Activated CD8-positive, alpha-beta memory T cell treated with anti-CD3 and anti-CD28 coated beads, Interleukin-2, amount 50 U/mL, for 1 hour (primary cell): ENCODE measurements around the gene SLC1A2.

Experiments used
- DNase-seq: peaks from one replicate; pipeline ENCODE4 v3.0.0-alpha.2; 2020; ENCODE audit errors: extremely low read depth

Gene SLC1A2

GRCh38 chr11:35419184-35419829, at the start of gene SLC1A2:
SLC1A2 (minus strand) TSS chr11:35419558; CDS start chr11:35418966, 592 bp downstream.
- DNase-seq, result no peak

DNA sequence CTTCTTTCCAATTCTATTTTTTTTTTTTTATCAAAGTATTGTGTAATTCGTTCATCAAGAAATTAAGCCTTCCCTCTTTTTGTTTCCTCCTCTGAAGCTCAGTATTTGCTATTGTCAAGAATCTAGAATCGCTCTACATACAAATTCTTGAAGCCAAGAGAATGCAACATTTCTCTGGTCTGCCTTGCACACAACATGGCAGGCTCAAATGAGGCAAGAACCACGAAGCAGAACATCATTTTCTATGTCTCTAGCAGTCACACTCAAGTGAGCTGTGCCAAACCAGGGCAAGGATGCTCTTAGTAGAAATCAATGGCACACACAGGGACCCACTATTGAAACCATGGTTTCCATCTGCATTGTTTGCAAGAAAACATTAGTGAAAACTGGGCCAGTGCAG, 46.7 kb upstream of the SLC1A2 start:
- no peak for DNase-seq

DNA sequence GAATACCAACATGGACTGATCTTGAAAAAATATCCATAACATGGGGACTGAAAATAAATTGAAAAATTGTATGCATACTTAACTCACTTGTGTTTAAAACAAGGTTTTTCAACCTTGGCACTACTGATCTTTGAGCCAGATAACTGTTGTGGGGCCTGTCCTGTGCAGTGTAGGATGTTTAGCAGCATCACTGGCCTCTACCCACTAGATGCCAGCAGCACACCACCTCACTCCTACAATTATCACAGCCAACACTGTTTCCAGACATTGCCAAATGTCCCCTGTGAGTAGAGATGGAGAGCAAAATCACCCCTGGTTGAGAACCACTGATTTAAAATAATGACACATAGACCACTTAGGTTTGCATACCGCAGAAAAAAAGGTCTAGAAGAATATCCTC, 45.0 kb upstream of the SLC1A2 start:
- DNase-seq, result no peak

- no peak for DNase-seq
Observed at GRCh38 chr11:35463331-35463751, 44.0 kb upstream of the SLC1A2 start.

GRCh38 chr11:35461917-35462538, 42.7 kb upstream of the SLC1A2 start:
- no peak for DNase-seq

DNA sequence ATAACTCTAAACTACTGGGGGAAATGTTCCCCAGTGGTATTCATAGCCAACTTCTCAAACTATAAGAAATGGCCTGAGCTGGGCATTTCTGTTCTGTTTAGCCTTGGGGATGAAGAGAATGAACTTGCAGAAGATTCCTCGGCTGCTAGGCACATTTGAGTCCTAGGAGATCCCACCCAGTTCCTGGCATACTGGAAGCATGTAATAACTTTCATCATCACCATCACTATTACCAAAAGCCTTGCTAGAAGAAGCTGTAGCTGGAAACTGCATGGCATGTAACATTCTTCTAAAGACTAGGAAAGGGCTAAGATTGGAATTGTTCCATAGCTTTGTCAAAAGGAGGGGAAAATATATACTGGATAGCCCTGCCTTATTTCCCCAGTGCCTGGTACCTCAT, 40.1 kb upstream of the SLC1A2 start:
- DNase-seq, result no peak

- no peak for DNase-seq
Observed at GRCh38 chr11:35458846-35459245, 39.5 kb upstream of the SLC1A2 start.

DNA sequence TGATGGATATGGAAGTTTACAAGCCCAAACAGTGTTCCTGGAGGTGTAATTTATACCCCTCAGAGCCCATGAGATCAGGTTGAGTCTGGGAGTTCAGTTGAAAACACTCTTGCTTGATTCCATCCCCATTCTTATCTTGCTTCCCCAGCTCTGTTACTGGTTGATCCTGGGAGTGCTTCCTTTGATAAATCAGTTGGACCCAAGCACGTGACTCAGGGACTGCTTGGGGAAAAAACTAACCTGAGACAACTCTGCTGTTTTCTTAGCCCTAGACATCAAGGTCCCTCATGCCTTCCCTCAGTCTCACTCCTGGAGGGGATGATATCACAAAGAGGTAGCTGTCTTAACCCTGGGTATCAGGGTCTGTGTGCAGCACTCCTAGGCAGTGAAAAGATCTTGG, 35.0 kb upstream of the SLC1A2 start:
- no peak for DNase-seq

DNA sequence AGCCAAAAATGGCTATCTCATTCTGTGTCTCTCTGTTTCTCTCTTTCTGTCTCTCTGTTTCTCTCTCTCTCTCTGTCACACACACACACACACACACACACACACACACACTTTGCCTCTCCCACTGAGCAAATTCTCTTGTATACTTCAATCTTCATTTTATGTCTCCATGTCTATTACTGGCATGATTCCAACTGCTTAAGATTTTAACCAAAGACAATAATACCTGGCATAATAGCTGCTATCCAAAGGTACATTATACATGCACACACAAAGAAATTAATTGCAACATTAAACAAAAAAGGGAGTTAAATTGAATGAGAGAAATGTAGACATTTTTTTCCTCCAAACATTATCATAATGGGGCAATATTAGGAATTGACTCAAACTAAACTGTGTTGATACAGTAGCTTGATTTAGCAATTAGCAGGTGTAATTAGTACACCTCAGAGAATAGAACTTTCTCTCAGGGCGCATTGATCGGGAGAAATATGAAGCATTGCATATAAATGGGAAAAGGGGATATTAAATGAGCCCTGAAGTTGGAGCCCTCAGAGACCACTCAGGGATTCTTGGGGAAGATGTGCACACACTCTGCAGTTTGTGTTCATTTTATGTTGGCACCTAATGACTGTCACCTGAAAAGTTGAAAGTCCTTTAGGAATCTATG, 17.4 kb upstream of the SLC1A2 start:
- no peak for DNase-seq

DNA sequence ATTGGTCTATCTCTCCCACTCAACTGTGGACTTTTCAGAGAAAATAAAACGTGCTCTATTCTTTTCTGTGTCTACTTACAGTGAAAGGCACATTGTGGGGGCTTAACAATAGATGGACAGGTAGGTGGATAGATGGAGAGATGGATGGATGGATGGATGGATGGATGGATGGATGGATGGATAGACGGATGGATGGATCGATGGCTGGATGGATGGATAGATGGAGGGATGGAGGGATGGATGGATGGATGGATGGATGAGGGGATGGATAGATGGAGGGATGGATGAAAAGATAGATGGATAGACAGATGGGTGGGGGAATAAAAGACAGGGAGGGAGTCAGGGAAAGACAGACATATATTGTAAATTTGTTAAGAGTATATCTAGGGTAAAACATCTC, 14.2 kb upstream of the SLC1A2 start:
- DNase-seq, result no peak

- no peak for DNase-seq
Observed at GRCh38 chr11:35432464-35432863, 13.1 kb upstream of the SLC1A2 start.

- no peak for DNase-seq
Observed at GRCh38 chr11:35427071-35427470, 7.7 kb upstream of the SLC1A2 start.

DNA sequence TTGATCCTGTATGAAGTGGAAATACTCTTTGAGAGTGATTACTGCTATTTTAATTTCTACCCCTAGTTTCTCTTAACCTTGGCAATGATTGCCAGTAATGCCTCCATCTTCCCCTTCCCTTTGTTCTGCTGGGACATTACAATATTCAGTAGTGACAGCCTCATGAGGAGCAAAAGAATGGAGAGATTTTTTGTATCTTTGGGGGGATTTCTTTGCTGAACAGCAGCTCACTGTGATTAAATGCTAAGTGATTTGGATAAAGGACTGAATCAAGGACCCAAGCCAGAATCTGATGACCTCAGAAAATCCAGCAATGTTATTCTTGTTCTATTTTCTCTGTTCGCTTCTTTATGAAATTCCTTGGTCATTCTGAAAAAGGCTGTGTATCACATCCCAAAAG, 7.0 kb upstream of the SLC1A2 start:
- no peak for DNase-seq

GRCh38 chr11:35425603-35426212, 6.3 kb upstream of the SLC1A2 start:
- DNase-seq, result no peak

- DNase-seq, result no peak
Observed at GRCh38 chr11:35424157-35424940, 5.0 kb upstream of the SLC1A2 start.

DNA sequence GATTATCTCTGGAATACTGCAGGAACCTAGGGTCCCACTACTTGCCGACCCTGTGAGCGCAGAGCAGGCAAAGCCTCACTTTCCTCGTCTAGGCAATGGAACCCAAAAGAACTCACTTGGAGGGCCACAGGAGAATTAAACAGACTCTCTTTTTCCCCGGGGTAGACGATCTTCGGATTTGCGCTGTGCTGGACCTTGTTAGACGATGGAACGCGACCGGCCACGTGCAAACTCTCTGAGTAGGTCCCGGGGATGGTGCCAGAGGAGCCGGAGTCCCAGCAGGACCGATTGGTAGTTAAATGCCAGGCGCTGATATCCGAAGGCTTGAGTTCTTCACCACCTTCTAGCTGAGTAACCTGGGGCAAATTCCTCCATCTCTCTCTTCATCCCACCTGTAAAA, 1.0 kb upstream of the SLC1A2 start:
- DNase-seq, result no peak

- no peak for DNase-seq
Observed at GRCh38 chr11:35419830-35420333, 524 bp upstream of the SLC1A2 start.

DNA sequence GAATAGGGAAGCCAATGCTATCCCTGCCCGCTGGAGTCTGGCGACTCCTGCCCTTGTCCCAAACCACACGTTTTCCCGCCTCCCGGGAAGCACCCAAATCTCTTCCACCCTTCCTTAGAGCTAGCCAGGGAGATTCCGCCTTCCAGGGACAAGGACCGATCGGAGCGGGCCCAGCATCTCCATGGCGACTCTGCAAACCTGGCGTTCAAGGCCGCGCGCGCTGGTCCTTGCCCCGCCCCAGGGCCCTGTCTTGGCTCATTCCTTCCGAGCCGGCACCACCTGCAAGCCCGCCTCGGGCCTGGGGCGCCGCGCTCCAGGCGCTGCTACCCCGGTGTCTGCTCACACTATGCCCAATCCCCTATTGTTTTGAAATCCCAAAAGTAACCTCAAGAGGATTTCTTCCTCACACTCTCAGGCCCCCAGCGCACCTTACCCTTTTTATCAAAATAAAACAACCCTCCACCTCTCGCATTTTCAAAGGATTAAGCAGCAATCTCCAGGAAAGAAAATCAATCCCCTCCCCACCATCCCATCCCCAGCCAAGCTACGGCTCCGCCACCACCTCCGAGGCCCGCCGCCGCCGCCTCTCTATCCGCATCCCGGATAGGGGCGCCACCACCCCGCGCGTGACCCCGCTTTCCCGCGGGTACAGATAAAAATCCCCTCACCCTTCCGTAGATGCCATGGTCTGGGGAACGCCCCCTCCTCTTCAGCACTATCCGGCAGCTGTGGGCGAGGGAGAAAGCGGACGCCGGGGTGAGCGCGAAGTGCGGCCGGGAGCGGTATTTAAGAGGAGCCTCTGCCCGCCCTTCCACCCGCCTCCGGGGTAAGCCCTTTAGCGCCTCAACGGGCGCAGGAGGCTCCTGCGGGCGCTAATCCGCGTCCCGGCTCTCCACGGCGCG, 825 bp downstream of the SLC1A2 start:
- DNase-seq, result no peak

DNA sequence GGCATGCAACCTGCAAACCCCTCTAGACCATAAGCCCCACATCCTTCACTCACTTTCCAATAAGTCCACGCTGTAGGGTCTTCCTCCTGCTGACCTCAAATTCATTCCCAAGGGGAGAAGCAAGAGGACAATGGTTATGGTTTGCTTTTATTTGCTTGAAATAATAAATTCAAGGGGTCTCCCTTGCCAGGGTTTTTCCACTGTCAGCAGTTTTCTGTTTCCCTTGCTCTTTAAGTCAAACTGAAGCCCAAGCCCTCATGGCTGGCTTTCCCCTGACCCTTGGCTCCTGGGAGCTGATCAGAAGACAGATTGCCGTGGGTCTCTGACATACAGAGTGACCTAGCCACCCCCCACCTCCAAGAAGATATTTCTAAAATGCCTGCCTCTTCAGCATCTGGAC, 3.9 kb downstream of the SLC1A2 start:
- no peak for DNase-seq

- DNase-seq, result no peak
Observed at GRCh38 chr11:35414776-35415175, 4.6 kb downstream of the SLC1A2 start.

DNA sequence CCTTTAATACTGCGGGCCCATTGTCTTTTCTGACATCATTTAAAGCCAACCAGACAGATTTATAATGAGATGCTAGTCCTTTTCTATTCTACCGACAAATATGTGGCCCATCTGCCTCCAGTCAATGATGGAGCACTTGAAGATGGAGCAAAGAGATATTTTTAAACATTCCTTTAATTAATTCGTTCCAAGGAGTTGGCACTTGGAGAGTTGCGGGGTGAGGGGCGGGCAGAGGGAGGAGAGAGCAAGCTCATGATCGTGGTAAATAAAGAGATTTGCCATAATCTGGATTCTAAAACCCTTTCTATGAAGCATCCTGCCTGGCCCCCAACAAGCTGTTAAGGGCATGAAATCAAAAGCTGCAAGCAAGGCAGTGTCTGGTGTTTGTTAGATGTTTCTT, 5.0 kb downstream of the SLC1A2 start:
- DNase-seq, result no peak
